K562 (cell line): Measurements from ENCODE around the gene GPX5. TPM values are rescaled to one million over a fixed set of nuclear protein-coding genes. Genes with fewer than 3 reads are reported as not detected.

Experiments
- HDGF ChIP-seq: fragments of 450-650 bp; IDR thresholded peaks from 2 replicates; pipeline ENCODE4 v1.6.1; 2016
- HLTF ChIP-seq: fragments of 450-650 bp; IDR thresholded peaks from 2 replicates; pipeline ENCODE4 v1.6.1; 2016
- HNRNPK ChIP-seq: fragments of 200-400 bp; formaldehyde crosslinking; IDR thresholded peaks from one replicate; pipeline ENCODE4 v1.6.1; 2018; ENCODE audit warnings: mild to moderate bottlenecking, low read depth, low read length; ENCODE audit not compliant: poor library complexity, severe bottlenecking
- KHSRP ChIP-seq: fragments of 450-650 bp; IDR thresholded peaks from 2 replicates; pipeline ENCODE4 v1.6.1; 2017
- MEIS2 ChIP-seq: fragments of 450-650 bp; IDR thresholded peaks from 2 replicates; pipeline ENCODE4 v1.6.1; 2014; ENCODE audit warnings: mild to moderate bottlenecking; ENCODE audit not compliant: partially characterized antibody
- MXI1 ChIP-seq: IDR thresholded peaks from 2 replicates; pipeline ENCODE4 v1.6.1; 2011; ENCODE audit warnings: low read depth, mild to moderate bottlenecking, improper control_type of control experiment, low read length
- PPARD ChIP-seq: fragments of 250-450 bp; sonication (Bioruptor Pico); IDR thresholded peaks from 2 replicates; pipeline ENCODE4 v1.8.0; 2022; ENCODE audit warnings: inconsistent platforms, mild to moderate bottlenecking, moderate library complexity
- PRPF4 ChIP-seq: fragments of 200-400 bp; formaldehyde crosslinking; IDR thresholded peaks from one replicate; pipeline ENCODE4 v1.6.1; 2017; ENCODE audit warnings: low read length, low read depth, mild to moderate bottlenecking; ENCODE audit not compliant: insufficient read depth, poor library complexity, severe bottlenecking
- RBM34 ChIP-seq: fragments of 200-400 bp; formaldehyde crosslinking; IDR thresholded peaks from 2 replicates; pipeline ENCODE4 v1.6.1; 2018; ENCODE audit warnings: low read length, borderline replicate concordance; ENCODE audit not compliant: insufficient read depth
- SMARCE1 ChIP-seq: fragments of 450-650 bp; IDR thresholded peaks from 2 replicates; pipeline ENCODE4 v1.7.1; 2016; ENCODE audit warnings: mild to moderate bottlenecking
- SOX6 ChIP-seq: fragments of 450-650 bp; IDR thresholded peaks from 2 replicates; pipeline ENCODE4 v1.6.1; 2014; ENCODE audit warnings: mild to moderate bottlenecking
- XRCC4 ChIP-seq: IDR thresholded peaks from one replicate; pipeline ENCODE4 v1.6.1; 2011; ENCODE audit not compliant: insufficient read depth, insufficient read length; ENCODE audit errors: extremely low read depth
- ZFX ChIP-seq: sonication (generic); formaldehyde crosslinking; IDR thresholded peaks from 2 replicates; pipeline ENCODE4 v1.8.0; 2022; ENCODE audit warnings: mild to moderate bottlenecking, missing genetic modification reagents, moderate library complexity
- ZNF23 ChIP-seq: fragments of 250-450 bp; sonication (Bioruptor Pico); IDR thresholded peaks from 2 replicates; pipeline ENCODE4 v1.4.0; 2020; ENCODE audit warnings: mild to moderate bottlenecking
- ZNF431 ChIP-seq: sonication (generic); formaldehyde crosslinking; IDR thresholded peaks from 2 replicates; pipeline ENCODE4 v1.8.0; 2022; ENCODE audit warnings: mild to moderate bottlenecking, missing genetic modification reagents
- ZNF583 ChIP-seq: fragments of 250-450 bp; sonication (Bioruptor Pico); IDR thresholded peaks from 2 replicates; pipeline ENCODE4 v1.4.0; 2020
- polyA plus RNA-seq, 8 experiments: library from polyadenylated mRNA; depleted of rRNA in 4 of 8; stranded (reverse) in 5 of 8; unstranded in 3 of 8; fragments of >200 nt; fragmentation: Nextera tagmentation in 2 of 8; fragmentation: Illumina TruSeq in 1 of 8; extraction: Ambion mirVana in 2 of 8; extraction: Trizol in 1 of 8; gene quantifications; 2 replicates each; pipeline versions ENCODE4 v1.2.1 to v1.2.3, GENCODE V29; 2011 to 2014; ENCODE audit warnings: inconsistent platforms in 1 of 8, missing spikeins in 1 of 8
- total RNA-seq, 7 experiments: library from RNA; depleted of rRNA in 6 of 7; stranded (reverse); fragments of >200 nt in 6 of 7; fragmentation: Illumina TruSeq in 2 of 7; extraction: Trizol in 2 of 7; gene quantifications; 2 replicates each; pipeline versions ENCODE4 v1.2.1 to v1.2.3, GENCODE V29; 2011 to 2021; ENCODE audit warnings: low replicate concordance in 1 of 7
- TF ChIP-seq, protein P1 (sequence below): sonication (generic); formaldehyde crosslinking; IDR thresholded peaks from 2 replicates; pipeline ENCODE4 v1.5.0; 2020; ENCODE audit warnings: missing genetic modification reagents
- TF ChIP-seq, protein P2 (sequence below): fragments of 200-800 bp; sonication (Bioruptor generic); IDR thresholded peaks from 2 replicates; pipeline ENCODE4 v1.6.1; 2017; ENCODE audit warnings: missing genetic modification characterization, missing compliant biosample characterization
- TF ChIP-seq, protein P3 (sequence below), 2 experiments: fragments of 150-350 bp in 1 of 2; IDR thresholded peaks; 2 replicates each; pipeline ENCODE4 v1.6.1; 2012 to 2016; ENCODE audit warnings: low read depth in 2 of 2, low read length in 2 of 2, mild to moderate bottlenecking in 1 of 2, moderate library complexity in 1 of 2

The GPX5 gene
- total and polyA plus RNA-seq, 9 of the 15 experiments (the other 6 are each of a cell fraction or from before 2014, with no cell fraction given) = 0.07 to 0.18 (median 0.15) TPM; not detected in 6

DNA sequence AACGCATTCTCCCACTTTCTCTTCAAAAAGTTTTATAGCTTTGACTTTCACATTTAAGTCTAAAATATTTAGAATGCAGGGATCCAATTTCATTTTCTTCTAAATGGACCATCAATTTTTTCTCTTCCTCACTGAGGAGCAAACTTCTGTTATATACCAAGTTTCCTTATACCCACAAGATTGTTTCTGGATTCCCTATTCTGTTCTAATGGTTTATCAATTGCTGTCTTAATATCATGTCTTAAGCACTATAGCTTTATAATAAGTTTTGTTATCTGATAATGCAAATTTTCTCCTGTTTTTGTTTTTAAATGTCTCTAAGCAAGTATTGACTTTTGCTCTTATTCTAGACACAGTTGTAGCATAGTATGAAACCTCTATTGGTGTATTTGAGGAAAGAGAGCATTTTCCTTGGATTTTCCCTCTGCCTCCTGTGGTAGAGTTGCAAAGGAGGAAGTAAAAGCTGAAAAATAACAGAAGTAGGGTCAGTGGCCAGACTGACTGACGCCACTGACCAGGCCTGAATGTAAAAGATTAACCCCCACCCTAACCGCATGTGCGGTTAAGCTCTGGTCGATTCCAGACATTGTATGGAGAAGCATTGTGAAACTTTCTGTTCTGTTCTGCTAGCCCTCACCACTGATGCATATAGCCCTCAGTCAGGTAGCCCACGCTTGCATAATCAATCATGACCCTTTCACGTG, 40.3 kb downstream of the GPX5 start (continued):
- TF ChIP-seq, protein P1, sequence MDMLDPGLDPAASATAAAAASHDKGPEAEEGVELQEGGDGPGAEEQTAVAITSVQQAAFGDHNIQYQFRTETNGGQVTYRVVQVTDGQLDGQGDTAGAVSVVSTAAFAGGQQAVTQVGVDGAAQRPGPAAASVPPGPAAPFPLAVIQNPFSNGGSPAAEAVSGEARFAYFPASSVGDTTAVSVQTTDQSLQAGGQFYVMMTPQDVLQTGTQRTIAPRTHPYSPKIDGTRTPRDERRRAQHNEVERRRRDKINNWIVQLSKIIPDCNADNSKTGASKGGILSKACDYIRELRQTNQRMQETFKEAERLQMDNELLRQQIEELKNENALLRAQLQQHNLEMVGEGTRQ (CRISPR knock-in tag) = no peak
- no peak for TF ChIP-seq HDGF
- TF ChIP-seq, protein P2, sequence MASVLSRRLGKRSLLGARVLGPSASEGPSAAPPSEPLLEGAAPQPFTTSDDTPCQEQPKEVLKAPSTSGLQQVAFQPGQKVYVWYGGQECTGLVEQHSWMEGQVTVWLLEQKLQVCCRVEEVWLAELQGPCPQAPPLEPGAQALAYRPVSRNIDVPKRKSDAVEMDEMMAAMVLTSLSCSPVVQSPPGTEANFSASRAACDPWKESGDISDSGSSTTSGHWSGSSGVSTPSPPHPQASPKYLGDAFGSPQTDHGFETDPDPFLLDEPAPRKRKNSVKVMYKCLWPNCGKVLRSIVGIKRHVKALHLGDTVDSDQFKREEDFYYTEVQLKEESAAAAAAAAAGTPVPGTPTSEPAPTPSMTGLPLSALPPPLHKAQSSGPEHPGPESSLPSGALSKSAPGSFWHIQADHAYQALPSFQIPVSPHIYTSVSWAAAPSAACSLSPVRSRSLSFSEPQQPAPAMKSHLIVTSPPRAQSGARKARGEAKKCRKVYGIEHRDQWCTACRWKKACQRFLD (CRISPR knock-in tag) = peak; percentile 82
- no peak for TF ChIP-seq ZNF431 (CRISPR knock-in tag)
- TF ChIP-seq ZNF583 (CRISPR knock-in tag) = no peak
- TF ChIP-seq SOX6 = peak; percentile 98
- TF ChIP-seq KHSRP = peak; percentile 23; the same call in 1 of the 2 replicates
- TF ChIP-seq ZNF23 (CRISPR knock-in tag) = no peak
- no peak for TF ChIP-seq HNRNPK
- TF ChIP-seq MXI1 = no peak
- no peak for TF ChIP-seq HLTF
- no peak for TF ChIP-seq PPARD (CRISPR knock-in tag)
- TF ChIP-seq RBM34 = no peak
- no peak for TF ChIP-seq XRCC4
- TF ChIP-seq PRPF4 = no peak
- TF ChIP-seq, protein P3, sequence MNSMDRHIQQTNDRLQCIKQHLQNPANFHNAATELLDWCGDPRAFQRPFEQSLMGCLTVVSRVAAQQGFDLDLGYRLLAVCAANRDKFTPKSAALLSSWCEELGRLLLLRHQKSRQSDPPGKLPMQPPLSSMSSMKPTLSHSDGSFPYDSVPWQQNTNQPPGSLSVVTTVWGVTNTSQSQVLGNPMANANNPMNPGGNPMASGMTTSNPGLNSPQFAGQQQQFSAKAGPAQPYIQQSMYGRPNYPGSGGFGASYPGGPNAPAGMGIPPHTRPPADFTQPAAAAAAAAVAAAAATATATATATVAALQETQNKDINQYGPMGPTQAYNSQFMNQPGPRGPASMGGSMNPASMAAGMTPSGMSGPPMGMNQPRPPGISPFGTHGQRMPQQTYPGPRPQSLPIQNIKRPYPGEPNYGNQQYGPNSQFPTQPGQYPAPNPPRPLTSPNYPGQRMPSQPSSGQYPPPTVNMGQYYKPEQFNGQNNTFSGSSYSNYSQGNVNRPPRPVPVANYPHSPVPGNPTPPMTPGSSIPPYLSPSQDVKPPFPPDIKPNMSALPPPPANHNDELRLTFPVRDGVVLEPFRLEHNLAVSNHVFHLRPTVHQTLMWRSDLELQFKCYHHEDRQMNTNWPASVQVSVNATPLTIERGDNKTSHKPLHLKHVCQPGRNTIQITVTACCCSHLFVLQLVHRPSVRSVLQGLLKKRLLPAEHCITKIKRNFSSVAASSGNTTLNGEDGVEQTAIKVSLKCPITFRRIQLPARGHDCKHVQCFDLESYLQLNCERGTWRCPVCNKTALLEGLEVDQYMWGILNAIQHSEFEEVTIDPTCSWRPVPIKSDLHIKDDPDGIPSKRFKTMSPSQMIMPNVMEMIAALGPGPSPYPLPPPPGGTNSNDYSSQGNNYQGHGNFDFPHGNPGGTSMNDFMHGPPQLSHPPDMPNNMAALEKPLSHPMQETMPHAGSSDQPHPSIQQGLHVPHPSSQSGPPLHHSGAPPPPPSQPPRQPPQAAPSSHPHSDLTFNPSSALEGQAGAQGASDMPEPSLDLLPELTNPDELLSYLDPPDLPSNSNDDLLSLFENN (IDR thresholded peaks at IDR 0.05; ENCODE audit: low read depth in 2 of 2, low read length in 2 of 2) = peak in 1 of 2 experiments; percentile 92; a peak in 2 of 4 replicates
- peak; percentile 72 for TF ChIP-seq MEIS2
- peak; percentile 37; the same call in 1 of the 2 replicates for TF ChIP-seq ZFX
- peak; percentile 98 for TF ChIP-seq SMARCE1
